Breast epithelium (tissue), 3 donors: ENCODE data around the gene DCUN1D4.

ENCODE experiments used
- CTCF ChIP-seq, 3 donors: fragments of 450-650 bp; IDR thresholded peaks; one replicate each; pipeline ENCODE4 v1.5.1; 2016 to 2017; ENCODE audit warnings: antibody characterized with exemption in 3 of 3, mild to moderate bottlenecking in 3 of 3, moderate library complexity in 3 of 3
- POLR2A ChIP-seq: fragments of 450-650 bp; IDR thresholded peaks from one replicate; pipeline ENCODE4 v1.6.1; 2016; ENCODE audit warnings: antibody characterized with exemption, mild to moderate bottlenecking, moderate library complexity
- POLR2AphosphoS5 ChIP-seq, 3 donors: sonication (generic); formaldehyde crosslinking; IDR thresholded peaks; one replicate each; pipeline ENCODE4 v1.6.1; 2017; ENCODE audit warnings: antibody characterized with exemption in 3 of 3

GRCh38 chr4:51862781-51863180 is 19.8 kb downstream of the DCUN1D4 start:
- TF ChIP-seq POLR2AphosphoS5 (IDR thresholded peaks at IDR 0.05) (no peak), CTCF (IDR thresholded peaks at IDR 0.05) (no peak), POLR2A (no peak)
